ENCODE measurements around the gene ATF1. TPM values are rescaled to one million over a fixed set of nuclear protein-coding genes. Genes with fewer than 3 reads are reported as not detected.
"Not testable (repeated sequence)": the region's sequence is repeated elsewhere in the genome, so short reads cannot be mapped to it uniquely, and the experiment has no call there.

ATF1 gene
- total RNA-seq, 1 experiment from 2014 or later = 26.5 TPM

DNA sequence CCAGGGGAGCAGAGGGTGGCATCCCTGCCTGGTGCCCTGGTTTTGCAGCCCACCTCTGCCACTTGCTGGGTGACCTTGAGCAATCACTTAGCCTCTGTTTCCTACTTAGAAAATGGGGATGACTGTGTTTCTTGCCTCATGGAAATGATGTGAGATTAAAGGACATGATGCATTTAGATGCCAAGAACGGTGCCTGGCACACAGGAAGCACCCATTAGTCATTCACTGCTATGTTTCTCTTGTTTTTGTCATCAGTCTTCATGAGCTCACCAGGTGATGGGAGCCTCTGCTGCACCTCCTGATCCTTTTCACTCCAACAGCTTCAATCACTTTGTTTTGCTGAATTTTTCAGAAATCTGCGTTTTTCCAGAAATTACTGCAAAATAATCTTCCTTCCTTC, 23.6 kb upstream of the ATF1 start:
- Histone ChIP-seq H3K27me3 (ENCODE audit: control insufficient read depth, insufficient read depth, low read length) (no peaks in the 10 kb centered on the region), H3K4me3 (ENCODE audit: insufficient read depth, low read depth, low read length) (no peak overlapping the region), H3K36me3 (replicated peaks; ENCODE audit: control insufficient read depth, insufficient read depth, low read length) (peaks cover 31% of the 10 kb centered on the region)
- no peak for DNase-seq

DNA sequence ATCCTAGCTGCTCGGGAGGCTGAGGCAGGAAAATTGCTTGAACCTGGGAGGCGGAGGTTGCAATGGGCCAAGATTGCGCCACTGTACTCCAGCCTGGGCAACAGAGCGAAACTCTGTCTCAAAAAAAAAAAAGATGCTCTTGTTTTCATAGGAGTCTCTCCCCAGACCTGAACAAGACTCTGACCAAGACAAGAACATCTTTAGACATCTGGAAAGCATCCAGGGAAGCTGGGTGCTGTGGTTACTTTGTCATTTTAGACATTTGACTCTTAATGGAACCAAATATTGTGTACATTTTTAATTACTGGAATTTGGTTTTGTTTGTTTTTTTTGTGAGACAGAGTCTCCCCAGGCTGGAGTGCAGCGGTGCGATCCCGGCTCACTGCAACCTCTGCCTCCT, 21.1 kb upstream of the ATF1 start:
- Histone ChIP-seq H3K4me3 (ENCODE audit: insufficient read depth, low read depth, low read length) (no peak overlapping the region), H3K27me3 (ENCODE audit: control insufficient read depth, insufficient read depth, low read length) (no peaks in the 10 kb centered on the region), H3K36me3 (replicated peaks; ENCODE audit: control insufficient read depth, insufficient read depth, low read length) (peaks cover 27% of the 10 kb centered on the region)
- no peak for DNase-seq

DNA sequence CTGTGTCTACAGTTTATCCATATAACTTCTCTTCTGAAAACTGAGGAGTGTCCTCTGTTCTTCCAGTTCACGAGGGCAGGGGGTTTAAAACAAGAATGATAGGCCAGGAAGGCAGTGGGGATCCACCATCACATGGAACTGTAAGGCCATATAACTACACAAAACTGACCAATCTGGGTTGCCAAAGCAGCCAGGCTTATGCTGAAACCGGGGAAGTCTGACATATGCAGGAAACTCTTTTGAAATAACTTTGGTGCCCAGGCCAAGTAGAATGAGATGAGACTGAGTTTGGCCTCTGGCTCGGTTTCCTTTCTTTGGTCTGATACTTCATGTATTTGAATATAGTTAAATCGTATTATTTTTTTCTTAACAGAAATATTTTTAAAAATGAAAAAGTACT, 18.0 kb upstream of the ATF1 start:
- H3K4me3 ChIP-seq (ENCODE audit: insufficient read depth, low read depth, low read length) = no peak overlapping the region
- no peak for DNase-seq
- H3K27me3 ChIP-seq (ENCODE audit: control insufficient read depth, insufficient read depth, low read length) = no peaks in the 10 kb centered on the region
- H3K36me3 ChIP-seq (replicated peaks; ENCODE audit: control insufficient read depth, insufficient read depth, low read length) = peaks cover 15% of the 10 kb centered on the region

DNA sequence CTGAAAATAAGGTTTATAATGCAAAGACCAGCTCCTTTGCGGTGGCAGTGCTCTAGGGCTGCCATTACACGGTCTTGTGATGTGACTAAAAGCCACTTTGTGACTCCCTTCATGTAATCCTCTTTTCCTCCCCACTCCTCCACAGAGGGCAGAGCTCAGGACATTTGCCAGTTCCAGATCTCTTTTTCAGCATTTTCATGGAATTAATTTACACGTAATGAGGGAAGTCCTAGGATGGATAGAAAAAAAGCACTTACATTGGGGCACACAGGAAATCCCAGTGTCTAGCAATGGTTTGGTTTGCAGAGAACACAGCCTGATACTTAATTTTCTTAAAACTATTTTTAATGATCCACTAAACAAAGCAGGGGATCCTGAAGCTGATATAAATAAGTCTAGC, 17.5 kb upstream of the ATF1 start:
- H3K27me3 ChIP-seq (ENCODE audit: control insufficient read depth, insufficient read depth, low read length) = no peaks in the 10 kb centered on the region
- DNase-seq = no peak
- peaks cover 10% of the 10 kb centered on the region for H3K36me3 ChIP-seq (replicated peaks; ENCODE audit: control insufficient read depth, insufficient read depth, low read length)
- H3K4me3 ChIP-seq (ENCODE audit: insufficient read depth, low read depth, low read length) = no peak overlapping the region

DNA sequence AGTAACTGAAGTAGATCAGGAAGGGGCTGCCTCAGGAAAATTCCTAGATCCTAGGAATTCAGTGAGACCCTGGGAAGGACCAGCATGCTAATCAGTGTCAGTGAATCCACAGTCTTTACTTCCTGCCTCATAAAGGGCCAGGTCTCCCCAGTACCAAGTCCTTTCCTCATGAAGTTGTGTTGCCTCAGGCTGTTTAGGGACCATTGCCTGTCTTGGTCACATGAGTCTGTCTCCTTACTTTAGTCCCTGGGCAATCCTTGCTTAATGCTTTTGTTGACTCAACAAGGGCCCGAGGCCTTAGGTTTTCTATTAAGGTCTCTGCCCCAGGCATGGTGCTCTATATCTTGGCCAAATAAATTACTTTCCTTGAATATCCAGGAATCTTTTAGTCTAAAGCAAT, 16.1 kb upstream of the ATF1 start:
- DNase-seq = no peak
- Histone ChIP-seq H3K27me3 (ENCODE audit: control insufficient read depth, insufficient read depth, low read length) (no peaks in the 10 kb centered on the region), H3K36me3 (replicated peaks; ENCODE audit: control insufficient read depth, insufficient read depth, low read length) (peaks cover 6% of the 10 kb centered on the region), H3K4me3 (ENCODE audit: insufficient read depth, low read depth, low read length) (no peak overlapping the region)

DNA sequence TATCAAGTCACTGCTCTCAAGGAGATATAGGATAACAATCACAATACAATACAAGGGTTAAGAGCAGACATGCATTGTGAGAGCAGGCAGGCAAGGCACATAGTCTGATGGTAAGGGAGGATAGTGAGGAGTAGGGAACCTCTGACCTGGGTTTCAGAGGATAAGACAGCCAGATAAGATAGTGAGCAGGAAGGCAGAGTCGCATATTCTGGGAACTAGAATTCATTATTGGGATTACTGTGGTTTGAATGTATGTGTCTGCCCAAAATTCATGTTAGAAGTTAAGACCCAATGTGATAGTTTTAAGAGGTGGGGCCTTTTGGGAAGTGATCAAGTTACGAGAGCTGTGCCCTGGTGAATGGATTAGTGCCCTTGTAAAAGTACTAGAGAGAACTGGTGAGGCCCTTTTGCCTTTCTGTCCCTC, 14.4 kb upstream of the ATF1 start:
- no peak for DNase-seq
- H3K36me3 ChIP-seq (replicated peaks; ENCODE audit: control insufficient read depth, insufficient read depth, low read length) = peaks cover 5% of the 10 kb centered on the region; the same call in 1 of the 2 replicates
- no peak overlapping the region for H3K4me3 ChIP-seq (ENCODE audit: insufficient read depth, low read depth, low read length)
- H3K27me3 ChIP-seq (ENCODE audit: control insufficient read depth, insufficient read depth, low read length) = no peaks in the 10 kb centered on the region

DNA sequence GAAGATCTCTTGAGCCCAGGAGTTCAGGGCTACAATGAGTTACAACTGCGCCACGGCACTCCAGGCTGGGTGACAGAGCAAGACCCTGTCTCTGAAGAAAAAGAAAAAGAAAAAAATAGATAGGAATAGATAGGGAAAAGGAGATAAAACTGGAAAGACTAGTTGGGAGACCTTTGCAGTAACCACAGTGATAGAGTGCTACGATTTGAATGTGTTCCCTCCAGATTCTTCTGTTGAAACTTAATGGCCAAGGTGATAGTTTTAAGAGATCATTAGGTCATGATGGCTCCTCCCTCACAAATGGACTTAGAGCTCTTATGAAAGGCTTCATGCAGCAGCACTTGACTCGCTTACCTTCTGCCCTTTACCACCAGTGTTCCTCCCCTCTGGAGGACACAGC, 13.5 kb upstream of the ATF1 start:
- Histone ChIP-seq H3K36me3 (replicated peaks; ENCODE audit: control insufficient read depth, insufficient read depth, low read length) (no peaks in the 10 kb centered on the region), H3K4me3 (ENCODE audit: insufficient read depth, low read depth, low read length) (no peak overlapping the region), H3K27me3 (ENCODE audit: control insufficient read depth, insufficient read depth, low read length) (no peaks in the 10 kb centered on the region)
- DNase-seq = no peak

DNA sequence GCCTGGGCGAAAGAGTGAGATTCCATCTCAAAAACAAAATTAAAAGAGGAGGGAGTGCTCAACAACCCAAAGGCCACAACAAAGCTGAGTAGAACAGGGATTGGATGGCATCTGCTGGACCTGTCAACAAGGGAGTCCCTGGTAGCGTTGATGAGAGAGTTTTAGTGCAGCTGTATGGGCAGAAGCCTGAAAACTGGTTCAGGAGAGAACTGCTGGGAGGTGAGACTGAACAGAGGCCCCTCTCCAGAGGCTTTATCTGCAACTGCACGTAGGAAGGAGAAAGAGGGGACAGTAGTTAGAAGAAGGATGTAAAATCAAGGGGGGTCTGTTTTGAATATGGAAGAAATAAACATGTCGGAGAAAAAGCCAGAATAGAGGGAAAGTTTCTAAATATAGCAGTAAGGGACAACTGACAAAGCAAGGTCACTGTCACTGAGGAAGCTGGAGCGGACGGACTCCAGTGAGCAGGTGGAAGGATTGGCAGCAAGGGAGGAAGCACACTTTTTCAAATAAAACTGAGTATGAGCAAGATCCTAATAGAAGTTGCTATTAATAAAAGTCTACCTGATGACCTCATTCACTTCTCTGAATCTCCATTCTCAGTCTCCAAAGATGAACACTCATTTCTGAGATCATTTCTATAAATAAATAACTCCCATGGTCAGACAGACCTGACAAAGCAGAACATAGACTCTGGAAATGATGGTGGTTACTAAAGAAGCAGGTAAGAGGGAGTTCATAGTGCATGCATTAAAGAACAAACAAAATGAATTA, 11.8 kb upstream of the ATF1 start:
- H3K4me3 ChIP-seq (ENCODE audit: insufficient read depth, low read depth, low read length) = no peak overlapping the region
- no peak for DNase-seq
- H3K36me3 ChIP-seq (replicated peaks; ENCODE audit: control insufficient read depth, insufficient read depth, low read length) = no peaks in the 10 kb centered on the region
- H3K27me3 ChIP-seq (ENCODE audit: control insufficient read depth, insufficient read depth, low read length) = no peaks in the 10 kb centered on the region

DNA sequence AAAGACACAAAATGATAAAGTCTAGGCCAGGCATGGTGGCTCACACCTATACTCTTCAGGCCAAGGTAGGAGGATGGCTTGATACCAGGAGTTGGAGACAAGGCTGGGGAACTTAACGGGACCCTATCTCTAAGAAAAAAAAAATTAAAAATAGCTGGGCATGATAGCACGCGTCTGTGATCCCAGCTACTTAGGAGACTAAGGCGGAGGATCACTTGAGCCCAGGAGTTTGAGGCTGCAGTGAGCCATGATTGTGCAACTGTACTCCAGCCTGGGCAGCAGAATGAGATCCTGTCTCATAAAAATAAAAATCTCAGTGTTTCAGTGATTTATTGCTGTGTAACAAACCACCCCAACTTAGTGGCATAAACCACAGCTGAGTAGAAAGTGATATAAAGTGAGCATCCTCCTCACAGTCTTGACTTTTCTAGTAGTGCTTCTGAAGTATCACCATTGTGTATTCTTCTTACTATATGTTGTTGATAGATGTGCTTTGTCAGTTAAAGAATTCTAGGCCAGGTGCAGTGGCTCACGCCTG, 10.6 kb upstream of the ATF1 start:
- Histone ChIP-seq H3K4me3 (ENCODE audit: insufficient read depth, low read depth, low read length) (no peak overlapping the region), H3K36me3 (replicated peaks; ENCODE audit: control insufficient read depth, insufficient read depth, low read length) (no peaks in the 10 kb centered on the region), H3K27me3 (ENCODE audit: control insufficient read depth, insufficient read depth, low read length) (no peaks in the 10 kb centered on the region)
- no peak for DNase-seq

DNA sequence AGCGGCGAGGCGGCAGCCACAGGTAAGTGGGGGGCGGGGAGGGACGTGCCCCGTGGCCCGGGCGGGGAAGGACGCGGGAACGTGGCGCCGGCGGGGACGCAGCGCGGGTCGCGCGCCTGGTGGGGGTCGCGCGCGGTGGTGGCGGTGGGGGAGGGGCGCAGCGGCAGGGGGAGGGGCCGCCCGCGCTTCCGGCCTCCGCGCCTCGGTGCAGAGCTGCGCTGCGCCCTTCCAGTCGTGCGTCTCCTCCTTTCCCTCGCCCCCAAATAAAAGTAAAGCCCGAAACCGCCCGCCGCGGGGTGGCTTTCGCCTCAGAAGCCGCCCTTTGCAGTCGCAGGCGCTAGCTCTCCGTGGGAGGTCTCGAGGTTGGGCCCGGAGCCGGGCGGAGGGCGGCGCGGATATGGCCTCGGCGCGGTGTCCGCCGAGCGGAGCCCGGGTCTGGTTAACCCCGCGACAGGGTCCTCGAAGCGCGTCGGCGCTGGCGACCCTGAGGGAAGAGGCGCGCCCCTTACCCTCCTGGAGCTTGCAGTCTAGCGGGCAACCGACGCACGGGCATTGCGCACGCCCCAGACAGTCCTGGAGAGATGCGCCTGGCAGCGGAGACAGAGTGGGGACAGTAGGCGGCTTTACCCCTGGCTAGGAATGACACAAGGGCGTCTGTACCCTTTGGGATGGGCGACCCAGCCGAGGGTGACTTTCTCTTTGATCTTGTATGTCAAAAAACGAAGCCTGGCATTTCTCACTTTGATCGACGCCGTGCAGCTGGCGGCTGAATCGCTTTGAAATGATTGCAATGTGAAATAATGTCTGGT, 589 bp downstream of the ATF1 start:
- Histone ChIP-seq H3K36me3 (replicated peaks; ENCODE audit: control insufficient read depth, insufficient read depth, low read length) (no peaks in the 10 kb centered on the region), H3K27me3 (ENCODE audit: control insufficient read depth, insufficient read depth, low read length) (no peaks in the 10 kb centered on the region), H3K4me3 (ENCODE audit: insufficient read depth, low read depth, low read length) (peak overlapping the region; percentile 87)
- peak; percentile 91 for DNase-seq

DNA sequence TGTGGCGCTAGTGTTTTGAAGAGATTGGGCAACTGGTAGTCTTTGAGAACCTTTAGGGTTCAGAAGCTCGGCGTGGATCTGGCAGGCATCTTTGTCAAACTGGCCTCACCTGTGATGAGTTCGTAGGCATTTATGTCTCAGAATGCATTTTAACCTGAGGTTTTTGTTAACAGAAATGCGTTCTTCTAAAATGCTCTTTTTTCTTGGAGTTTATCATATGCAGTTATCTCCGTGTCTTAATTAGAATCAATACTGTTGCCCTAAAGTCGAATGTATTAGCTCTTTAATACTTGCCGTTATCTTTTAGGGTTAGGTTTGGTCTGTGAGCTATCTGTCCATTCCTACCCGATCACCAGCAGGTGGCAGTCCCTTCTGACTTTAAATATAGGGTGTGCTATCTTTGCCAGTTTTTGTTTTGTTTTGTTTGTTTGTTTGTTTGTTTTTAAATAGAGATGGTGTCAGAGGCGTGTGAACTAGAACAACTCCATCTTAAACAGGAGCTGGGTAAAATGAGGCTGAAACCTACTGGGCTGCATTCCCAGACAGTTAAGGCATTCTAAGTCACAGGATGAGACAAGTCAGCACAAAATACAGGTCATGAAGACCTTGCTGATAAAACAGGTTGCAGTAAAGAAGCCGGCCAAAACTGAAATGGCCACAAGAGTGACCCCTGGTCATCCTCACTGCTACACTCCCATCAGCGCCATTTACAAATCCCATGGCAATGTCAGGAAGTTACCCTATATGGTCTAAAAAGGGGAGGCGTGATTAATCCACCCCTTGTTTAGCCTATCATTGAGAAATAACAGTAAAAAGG, 1.4 kb downstream of the ATF1 start:
- DNase-seq = peak; percentile 66
- Histone ChIP-seq H3K36me3 (replicated peaks; ENCODE audit: control insufficient read depth, insufficient read depth, low read length) (no peaks in the 10 kb centered on the region), H3K27me3 (ENCODE audit: control insufficient read depth, insufficient read depth, low read length) (no peaks in the 10 kb centered on the region), H3K4me3 (ENCODE audit: insufficient read depth, low read depth, low read length) (peak overlapping the region; percentile 87)

DNA sequence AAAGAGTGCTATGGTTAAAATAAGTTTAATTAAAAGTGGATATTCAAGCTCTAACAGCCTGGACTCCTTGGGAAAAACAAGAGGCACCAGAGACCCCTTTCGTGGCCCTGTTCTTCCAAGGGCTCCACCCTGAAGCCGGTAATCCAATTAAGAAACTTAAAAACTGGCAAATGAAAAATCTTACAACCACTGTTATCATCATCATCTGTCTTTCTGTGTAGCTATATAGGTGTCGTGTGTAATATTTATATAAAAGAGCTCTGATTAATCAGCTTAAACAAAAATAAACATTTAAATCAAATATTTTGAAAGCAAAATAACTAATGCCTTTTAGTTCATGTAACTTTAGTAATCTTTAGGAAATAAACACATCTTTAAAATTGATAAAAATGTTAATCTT, 4.5 kb downstream of the ATF1 start:
- no peak for DNase-seq
- Histone ChIP-seq H3K36me3 (replicated peaks; ENCODE audit: control insufficient read depth, insufficient read depth, low read length) (no peaks in the 10 kb centered on the region), H3K27me3 (ENCODE audit: control insufficient read depth, insufficient read depth, low read length) (no peaks in the 10 kb centered on the region), H3K4me3 (ENCODE audit: insufficient read depth, low read depth, low read length) (no peak overlapping the region)

DNA sequence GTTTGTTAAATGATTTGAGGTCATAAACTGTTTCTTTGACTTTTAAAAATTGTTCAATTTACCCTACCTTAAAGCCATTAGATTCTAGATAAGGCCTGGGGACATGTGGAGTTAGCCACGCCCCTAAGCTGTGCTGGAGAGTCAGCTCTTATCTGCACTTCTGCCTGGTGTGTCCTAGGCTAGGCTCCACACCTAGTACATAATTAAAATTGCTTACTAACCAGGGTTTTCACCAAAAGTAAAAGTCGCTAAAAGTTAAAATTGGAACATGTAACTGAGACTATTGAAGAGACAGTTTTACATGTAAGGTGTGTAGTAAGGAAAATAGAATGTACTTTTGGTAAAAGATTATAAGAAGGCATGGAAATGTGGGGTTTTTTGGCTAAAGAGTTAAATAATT, 4.9 kb downstream of the ATF1 start:
- H3K4me3 ChIP-seq (ENCODE audit: insufficient read depth, low read depth, low read length); DNase-seq; H3K36me3 ChIP-seq (replicated peaks; ENCODE audit: control insufficient read depth, insufficient read depth, low read length); H3K27me3 ChIP-seq (ENCODE audit: control insufficient read depth, insufficient read depth, low read length): not testable (repeated sequence)

DNA sequence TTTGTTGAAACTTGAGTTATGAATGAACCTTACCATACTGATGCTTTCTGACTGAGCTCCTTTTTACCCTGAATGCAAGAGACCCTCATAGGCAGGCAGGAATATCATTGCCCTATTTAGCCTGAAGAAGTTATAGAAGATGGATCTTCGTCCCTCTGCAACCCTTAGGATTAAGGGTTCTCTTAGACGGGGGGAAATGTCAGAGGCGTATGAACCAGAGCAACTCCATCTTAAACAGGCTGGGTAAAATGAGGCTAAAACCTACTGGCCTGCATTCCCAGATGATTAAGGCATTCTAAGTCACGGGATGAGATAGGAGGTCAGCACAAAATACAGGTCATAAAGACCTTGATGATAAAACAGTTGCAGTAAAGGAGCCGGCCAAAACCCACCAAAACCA, 7.5 kb downstream of the ATF1 start:
- DNase-seq = no peak
- Histone ChIP-seq H3K4me3 (ENCODE audit: insufficient read depth, low read depth, low read length) (no peak overlapping the region), H3K27me3 (ENCODE audit: control insufficient read depth, insufficient read depth, low read length) (no peaks in the 10 kb centered on the region), H3K36me3 (replicated peaks; ENCODE audit: control insufficient read depth, insufficient read depth, low read length) (no peaks in the 10 kb centered on the region)

Data from H7 (cell line).